GM21528 (cell line): ENCODE data around the gene MON2.

Source experiments
- ATAC-seq: cut with Tn5 transposase; IDR thresholded peaks from one replicate; pipeline ENCODE4 v1.9.1; 2021; ENCODE audit warnings: mild to moderate bottlenecking, moderate library complexity; ENCODE audit not compliant: unreplicated experiment, low FRiP score

Gene MON2

DNA sequence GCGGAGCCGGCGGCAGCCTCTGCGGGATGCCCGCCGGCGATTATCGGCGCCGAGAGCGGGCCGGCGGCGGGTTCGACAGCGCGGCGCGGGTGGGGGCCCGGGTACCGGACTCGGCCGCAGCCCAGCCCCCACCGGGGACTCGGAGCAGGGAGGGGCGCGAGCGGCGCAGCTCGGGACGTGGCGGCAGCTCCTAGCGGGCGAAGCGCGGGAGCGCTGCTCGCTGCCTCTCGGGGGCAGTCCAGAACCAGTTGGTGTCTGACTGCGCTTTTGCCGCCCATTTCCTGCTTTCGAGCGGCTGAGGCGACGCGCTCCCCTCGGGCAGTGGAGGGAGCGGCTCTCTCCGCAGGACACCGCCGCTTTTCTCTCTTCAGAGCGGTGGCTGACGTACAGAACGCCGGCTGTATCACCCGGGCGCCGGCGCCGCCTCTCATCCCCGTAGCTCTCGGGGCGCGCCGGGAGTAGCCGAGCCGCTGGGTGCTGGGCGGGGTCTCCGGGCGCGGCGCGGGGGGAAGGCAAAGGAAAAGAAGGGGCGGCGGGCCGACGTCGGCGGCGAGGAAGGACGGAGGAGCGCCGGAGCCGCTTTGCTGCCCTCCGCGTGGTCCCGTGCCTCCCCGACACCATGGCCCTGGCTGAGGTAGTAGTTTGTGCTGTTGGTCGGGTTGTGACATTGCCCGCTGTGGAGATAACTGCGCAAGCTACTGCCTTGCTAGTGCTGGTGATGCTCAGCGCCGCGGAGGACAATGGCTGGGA, 136.6 kb downstream of the MON2 start:
- ATAC-seq: peak; percentile 76

DNA sequence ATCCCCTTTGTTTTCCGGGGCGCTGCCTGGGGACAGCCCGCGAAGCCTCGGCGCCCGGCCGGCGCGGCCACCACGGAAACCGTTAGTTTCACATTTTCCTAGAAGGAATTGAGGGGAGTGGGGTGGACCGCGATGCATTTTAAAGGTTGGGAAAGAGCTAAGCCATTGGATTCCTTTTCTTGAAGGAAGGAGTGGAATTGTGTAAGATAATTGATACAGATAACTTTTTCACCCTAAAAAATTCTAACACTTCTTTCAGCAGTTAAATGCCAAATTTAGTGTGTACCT, 137.1 kb downstream of the MON2 start:
- no peak for ATAC-seq

DNA sequence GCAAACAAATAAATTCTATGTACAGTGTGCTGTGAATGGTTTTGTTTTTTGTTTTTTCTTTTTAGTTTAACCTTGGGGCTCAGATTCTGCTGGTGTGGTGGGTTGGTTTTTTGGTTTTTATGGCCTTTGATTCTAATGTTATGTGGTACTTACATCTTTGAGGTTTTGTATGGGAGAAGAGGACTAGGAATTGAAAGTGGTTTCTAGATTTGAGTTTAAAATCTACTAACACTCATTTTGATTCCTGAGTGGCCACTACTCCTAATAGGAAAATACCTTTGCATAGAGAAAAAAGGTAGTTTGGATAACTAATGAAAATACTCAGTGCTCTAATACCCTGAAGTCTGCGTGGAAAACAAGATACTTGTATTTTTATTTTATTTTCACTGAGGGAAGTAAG, 137.7 kb downstream of the MON2 start:
- ATAC-seq: no peak

DNA sequence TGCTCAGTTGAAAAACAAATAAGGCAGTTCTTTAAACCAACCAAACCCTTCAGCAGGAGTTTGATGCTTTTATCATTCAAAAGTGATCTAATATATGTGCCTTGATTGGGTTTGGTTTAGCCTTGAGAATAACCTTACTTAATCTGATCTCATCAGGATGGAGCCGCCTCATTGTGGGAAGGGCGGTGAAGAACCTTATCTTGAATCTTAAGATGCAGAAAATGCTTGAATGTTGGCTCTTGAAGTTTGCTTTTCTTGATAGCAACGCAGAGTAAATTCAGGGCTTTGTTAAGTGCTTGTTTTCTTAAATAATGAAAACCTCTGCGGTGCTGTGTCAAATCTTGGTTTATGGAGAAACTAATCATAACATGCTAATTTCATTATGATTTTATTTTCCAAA, 138.2 kb downstream of the MON2 start:
- ATAC-seq: no peak

DNA sequence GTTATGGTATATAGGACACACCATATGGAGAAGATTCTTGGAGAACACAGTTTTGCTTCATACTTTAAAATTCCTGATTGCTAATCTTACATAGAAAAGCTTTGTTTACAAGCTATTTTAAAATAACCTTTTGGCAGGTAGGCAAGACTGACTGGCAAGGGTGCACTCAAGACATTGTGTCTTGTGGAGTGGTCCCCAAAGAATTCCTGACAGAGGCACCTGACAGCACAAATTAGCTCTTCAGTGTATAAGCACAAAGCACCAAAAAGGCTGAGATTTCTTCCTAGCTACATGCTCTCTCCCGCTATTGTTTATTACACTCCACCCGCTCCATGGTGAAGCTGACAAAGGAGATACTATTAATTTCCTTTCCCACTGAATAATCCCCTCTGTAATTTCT, 139.4 kb downstream of the MON2 start:
- no peak for ATAC-seq

DNA sequence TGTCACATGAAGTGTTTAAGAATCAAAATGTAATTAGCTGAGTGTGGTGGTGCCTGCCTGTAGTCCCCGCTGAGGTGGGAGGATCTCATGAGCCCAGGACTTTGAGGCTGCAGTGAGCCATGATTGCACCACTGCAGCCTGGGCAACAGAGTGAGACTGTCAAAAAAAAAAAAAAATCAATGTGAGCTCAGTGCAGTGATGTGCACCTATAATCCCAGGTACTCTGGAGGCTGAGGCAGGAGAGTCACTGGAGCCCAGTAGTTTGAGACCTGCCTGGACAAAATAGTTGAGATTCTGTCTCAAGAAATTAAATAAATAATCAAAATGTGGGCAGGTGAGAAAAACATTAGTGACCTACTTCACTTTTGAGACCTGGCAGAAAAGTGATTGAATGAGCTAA, 140.0 kb downstream of the MON2 start:
- no peak for ATAC-seq

DNA sequence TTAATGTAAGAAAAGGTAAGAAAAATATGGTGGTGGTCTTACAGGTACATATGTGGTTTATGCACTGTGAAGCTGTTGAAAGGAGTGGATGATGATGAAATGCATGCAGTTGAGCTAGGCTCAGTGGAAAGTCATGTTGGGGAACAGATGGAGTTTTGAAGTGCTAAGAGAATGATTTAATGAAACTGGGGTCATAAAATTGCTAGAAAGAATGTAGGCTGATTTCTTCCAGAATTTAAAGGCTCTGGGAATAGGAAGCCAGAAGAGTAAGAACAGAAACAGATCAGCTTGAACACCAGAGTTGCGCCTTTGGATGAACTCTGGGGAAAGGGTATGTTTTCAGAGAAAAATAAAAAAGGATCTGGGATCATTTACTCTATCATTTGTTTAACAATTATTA, 146.5 kb downstream of the MON2 start:
- no peak for ATAC-seq

DNA sequence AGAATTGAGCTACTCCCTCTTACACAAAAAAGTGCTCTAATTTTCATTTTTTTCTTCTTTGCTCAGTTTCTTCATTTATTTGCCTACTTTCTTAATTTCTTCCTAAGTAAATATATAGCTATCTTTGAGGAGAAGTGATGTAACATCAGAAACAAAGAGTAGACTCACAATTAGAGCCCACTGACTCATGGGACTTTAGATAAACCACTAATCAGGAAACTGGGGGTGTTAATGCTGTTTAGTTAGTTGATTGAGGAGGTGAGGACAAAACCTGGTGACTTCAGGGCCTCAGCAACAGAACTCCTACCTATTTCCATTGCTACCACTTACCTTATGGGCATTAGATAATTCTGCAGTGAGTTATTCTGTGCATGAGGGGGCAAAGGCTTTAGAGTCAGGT, 151.7 kb downstream of the MON2 start:
- ATAC-seq: no peak

DNA sequence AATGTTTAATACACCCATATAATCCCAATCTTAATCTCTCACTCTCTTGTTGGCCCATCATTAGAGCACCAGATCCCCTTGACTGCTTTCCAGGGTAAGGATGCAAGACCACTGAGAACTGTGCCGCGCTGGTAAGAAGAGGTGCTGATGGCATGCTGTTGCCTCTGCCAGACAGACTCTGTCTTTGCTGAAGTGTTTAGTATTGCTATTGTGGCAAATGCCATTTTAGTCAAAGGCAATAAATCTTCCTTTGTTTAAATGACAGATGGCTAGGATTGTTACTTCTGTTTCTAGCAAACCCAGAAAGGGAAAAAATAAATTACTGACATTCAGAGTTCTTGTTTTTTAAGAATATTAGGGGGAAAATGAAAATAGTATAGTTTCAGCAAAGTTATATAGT, 152.3 kb downstream of the MON2 start:
- no peak for ATAC-seq

DNA sequence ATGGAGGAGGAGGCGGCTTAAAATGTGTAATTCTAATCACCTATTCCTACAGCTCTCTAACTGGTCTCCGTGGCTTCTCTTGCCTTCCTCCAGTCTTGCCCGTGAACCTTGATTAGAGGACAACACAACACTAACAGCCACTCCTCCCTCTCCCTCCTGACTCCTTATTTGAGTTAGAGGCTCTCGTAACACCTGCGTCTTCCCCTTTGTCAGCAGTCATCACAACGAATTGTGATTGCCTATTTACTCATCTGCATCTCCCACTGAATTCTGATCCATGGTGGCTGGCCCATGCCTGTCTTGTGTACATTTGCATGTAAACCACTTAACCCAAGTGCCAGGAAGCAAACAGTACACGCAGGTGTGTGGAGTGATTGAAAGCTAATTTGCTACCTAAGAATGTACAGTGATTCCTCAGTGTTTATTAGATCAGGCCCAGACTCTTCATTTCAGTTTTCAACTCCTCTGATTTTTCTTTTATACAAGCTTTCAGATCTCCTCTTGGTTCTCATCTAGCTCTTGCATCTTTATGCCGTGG, 154.5 kb downstream of the MON2 start:
- no peak for ATAC-seq

DNA sequence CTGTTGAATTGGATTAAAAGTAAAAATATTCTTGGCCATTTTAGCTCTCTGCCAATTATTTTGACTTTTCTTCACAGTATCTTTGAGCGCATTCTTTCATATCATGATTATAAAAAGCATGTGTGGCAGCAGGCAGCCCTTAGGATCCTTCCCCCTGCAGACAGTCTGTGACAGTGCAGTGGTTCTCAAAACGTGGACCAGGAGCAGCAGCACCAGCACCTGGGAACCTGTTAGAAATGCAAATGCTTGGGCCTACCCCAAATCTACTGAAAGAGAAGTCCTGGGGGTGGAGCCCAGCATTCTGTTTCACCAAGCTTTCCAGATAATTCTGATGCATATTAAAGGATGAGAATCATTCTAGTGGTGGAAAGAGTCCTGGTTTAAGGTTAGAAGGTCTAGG, 155.6 kb downstream of the MON2 start:
- no peak for ATAC-seq

DNA sequence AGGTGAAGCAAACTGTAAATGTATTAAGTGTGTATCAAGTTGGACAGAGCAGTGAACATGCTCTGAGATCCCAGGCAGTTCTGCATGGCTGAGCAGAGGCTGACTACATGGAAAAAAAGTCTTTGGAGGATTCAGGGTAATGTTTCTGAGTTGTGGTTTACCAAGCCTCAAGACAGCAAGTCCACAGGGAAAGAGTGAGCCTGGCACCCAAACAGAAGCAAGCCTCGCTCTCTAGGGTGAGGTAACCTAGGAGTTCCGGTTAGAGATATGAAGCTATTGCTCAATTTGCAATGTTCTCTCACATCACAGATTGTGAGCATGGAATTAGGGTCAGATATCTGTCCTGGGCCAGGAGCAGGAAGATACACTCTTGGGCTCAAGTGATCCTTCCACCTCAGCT, 158.6 kb downstream of the MON2 start:
- no peak for ATAC-seq

DNA sequence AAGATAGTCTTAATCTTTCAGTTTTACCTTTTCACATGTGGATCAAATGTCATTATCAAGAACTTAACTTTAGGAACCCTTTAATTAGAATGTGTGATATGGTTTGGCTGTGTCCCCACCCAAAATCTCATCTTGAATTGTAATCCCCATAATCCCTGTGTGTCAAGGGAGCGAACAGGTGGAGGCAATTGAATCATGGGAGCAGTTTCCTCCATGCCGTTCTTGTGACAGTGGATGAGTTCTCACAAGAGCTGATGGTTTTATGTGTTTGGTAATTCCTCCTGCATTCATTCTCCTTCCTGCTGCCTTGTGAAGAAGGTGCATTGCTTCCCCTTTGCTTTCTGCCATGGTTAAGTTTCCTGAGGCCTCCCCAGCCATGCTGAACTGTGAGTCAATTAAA, 160.6 kb downstream of the MON2 start:
- no peak for ATAC-seq

DNA sequence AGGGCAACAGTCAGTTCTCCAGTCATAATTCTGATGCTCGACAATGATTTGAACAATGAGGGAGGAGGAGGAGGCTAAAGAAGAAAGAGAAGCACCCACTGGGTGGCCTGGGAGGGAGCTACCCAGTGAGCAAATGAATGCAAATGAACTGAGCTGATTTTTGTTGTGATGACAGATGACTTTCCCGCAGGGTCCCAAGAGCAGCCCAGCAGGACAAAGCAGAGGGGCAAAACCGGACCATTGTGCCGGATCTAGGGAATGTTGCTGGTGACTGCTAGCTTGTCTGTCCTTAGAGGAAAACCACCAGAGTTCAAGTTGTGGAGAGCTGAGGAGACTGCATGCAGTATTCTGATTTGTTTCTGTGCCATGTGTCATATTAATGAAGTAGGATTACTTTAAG, 162.8 kb downstream of the MON2 start:
- no peak for ATAC-seq

DNA sequence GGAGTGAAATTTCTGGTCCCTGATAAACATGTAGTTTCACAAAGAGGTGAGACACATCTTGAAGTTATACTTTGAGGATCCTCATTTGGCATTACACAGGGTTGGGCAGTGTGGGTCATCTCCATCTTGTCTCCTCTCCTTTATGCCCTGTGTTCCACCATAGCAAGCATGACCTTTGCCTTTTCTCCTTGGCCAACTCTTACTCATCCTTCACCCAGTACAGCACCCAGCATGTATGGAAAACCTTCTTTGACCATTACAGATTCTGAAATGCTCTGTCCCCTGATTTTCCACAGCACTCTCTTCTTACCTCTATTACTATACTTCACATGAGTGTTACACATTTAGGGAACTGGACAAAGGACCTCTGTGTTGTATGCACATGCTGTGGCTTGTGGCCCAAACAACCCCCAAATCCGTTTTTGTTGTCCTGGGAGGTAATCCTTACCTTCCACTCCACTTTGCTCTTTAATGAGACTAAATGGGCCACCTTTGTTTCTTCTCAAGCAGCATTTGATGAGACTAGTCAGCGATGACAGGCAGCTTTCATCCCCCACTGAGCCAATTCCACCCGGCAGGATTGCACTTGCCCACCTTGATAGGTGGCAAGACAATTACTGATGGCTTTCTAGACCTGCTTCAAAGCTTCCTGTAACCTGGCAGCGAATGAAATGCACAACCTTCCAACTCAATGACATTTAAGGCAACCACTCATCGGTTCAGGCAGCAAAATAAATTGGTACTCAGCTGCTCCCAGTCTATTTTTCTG, 163.5 kb downstream of the MON2 start:
- ATAC-seq: no peak

DNA sequence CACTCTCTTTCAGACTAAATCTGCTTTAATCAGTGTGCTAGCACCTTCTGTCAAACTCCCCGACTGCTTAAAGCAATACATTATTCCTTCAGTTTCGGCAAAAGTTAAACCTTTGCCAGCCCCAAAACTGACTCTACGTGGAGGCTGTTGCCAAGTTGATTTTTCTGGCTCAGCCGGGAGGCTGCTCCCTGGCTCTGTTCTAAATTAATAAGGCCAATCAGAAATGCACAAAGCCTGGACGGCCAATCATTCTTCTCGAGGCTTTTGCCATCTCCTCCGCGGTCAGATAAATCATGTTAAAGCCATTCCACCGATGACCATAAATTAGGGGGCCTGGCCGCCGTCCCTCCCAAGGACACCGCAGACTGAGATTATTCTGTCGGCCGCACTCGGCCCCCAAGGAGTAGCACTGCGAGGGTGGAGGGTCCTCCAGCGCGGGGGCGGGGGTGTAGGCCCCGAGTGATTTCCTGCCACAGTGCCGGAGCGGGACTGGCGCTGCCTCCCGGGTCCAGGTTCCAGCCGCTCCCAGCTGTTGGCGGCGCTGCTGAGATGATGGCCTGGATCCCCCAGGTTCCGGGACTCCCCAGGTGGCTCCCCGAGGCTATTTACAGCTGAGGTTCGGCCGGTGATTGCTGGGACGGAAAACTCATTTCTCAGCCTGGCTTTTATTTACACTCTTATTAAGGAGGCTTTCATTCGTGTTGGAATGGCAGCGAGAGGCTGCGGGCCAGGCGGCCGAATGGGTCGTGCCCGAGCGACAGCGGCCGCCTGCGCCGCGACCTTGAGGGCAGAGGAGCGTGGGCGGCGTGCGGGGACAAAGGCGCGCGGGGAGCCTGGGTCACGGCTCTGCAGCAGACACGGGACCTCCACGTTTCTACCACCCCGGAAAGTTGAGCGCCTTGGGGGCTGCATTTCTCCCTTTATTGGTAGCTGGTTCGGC, 165.1 kb downstream of the MON2 start:
- ATAC-seq: no peak

DNA sequence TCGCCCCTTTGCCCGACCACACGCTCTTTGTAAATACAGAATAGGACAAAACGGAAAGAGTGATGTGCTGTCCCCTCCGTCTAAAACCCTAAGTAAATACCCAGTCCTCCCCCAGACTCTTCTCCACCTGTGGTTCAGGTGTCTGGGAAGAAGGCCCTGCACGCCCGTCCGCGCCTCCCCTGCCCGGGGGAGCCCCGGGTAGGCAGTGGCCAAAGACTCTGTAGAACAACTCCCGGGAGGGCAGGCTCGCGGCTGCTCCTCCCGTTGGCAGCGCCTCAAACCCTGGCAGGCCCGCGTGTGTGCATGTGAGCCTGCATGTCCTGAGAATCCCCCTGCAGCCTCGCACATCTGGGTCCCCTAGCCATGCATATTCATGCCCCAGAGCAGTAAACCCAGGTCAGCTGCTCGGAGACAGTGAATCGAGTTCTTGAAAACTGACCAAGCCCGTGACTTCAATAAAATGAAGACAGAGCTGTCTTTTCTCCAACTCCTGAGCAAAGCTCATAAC, 165.8 kb downstream of the MON2 start:
- no peak for ATAC-seq

DNA sequence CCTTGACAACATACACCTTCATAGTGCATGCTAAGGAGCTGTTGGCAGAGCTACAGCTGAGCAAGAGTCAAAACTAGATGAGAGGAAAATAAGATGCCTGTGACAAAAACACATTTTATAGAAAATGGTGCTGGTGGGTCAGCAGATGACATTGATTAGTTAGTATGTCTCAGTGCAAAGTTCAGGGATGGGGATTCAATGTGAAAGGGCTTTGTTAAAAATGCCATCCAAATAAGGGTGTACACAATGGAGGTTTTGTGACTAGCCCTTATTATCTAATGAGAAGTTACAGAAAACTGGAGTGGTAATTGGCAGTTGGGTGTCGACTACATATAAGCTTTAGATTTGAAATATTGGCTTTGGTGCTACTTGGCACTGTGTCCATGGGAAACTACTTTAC, 169.0 kb downstream of the MON2 start:
- no peak for ATAC-seq

DNA sequence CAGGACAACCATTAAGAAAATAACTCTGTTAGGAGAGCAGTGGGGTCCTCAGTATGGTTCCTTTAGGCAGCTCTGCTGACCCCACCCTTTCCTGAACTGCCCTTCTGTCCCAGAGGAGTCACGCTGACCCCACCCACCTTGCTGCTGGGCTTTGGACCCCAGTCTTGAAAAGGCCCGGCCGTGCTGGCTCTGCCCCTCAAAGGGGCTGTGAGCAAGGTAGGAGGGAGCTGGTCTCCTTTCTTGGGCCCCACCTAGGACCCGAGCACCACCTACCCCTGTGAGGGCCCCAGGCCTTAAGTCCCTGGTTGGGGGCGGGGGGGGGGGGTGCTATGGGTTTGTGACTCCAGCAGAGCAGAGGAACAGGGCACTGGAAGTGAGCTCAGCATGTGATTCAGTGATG, 171.1 kb downstream of the MON2 start:
- no peak for ATAC-seq

DNA sequence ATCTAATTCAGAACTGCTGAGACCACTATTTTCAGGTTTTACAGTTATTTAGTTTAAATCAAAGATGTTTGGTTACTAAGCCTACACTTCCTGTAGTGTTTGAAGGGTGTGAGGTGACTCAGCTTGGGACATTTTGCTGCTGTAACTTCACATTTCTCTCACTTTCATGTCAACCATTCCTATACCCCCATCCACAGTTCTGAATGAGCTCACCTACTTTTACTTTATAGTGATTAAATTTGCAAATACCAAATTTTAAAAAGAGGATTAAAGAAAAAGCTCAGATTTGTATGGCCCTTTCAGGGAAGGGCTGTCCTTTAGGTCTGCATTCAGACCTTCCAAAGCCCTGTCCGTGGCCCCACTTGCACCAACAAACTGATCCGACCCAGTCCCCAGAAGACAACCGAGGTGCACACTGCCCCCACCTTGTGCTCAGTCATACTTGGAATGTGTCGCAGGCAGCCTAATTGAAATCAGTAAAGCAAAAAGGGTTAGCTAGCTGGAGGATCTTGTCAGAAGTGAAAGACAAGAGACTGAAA, 174.4 kb downstream of the MON2 start:
- peak; percentile 86 for ATAC-seq

DNA sequence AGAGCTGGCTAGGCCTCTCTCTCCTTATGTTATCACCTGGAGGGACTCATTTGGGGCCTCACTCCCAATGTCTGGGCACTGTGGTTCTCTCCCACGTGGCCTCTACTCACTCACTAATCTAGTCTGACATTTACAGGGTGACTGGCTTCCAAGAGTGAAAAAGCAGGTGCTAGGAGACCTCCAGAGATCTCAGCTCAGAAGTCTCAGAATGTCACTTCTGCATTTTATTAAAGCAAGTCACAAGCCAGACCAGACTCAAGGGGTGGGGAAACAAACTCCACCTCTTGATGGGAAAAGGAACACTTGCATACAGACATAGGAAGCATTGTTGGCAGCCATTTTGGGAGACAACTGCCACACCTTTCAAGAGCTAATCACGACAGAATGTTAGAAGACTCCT, 175.9 kb downstream of the MON2 start:
- ATAC-seq: no peak
